ENCODE measurements around the gene GAL3ST1.

GRCh38 chr22:30552719-30553118, 21.7 kb downstream of the GAL3ST1 start:
- TF ChIP-seq POLR2A (IDR thresholded peaks at IDR 0.05), result no peak
- no peak for TF ChIP-seq CTCF (IDR thresholded peaks at IDR 0.05)
